Stimulated activated naive CD8-positive, alpha-beta T cell treated with anti-CD3 and anti-CD28 coated beads, Interleukin-15, Interleukin-2, amounts not matched to agents 100 ng/mL and 50 ng/mL, for 24 hours (primary cell): ENCODE measurements around the gene SH2D4B.

ENCODE experiments used
- H3K27ac Mint-ChIP-seq: one replicate; pipeline ENCODE4 v1.8.0; 2021; ENCODE audit warnings: mild to moderate bottlenecking, mixed read lengths
- H3K27me3 Mint-ChIP-seq: one replicate; pipeline ENCODE4 v1.8.0; 2021; ENCODE audit warnings: mixed read lengths
- H3K36me3 Mint-ChIP-seq: one replicate; pipeline ENCODE4 v1.8.0; 2021; ENCODE audit warnings: low read depth, mixed read lengths
- H3K4me1 Mint-ChIP-seq: one replicate; pipeline ENCODE4 v1.8.0; 2021; ENCODE audit warnings: low read depth, mixed read lengths
- H3K4me3 Mint-ChIP-seq: one replicate; pipeline ENCODE4 v1.8.0; 2021; ENCODE audit warnings: mild to moderate bottlenecking, mixed read lengths
- H3K9me3 Mint-ChIP-seq: one replicate; pipeline ENCODE4 v1.8.0; 2021; ENCODE audit warnings: mixed read lengths

SH2D4B gene

DNA sequence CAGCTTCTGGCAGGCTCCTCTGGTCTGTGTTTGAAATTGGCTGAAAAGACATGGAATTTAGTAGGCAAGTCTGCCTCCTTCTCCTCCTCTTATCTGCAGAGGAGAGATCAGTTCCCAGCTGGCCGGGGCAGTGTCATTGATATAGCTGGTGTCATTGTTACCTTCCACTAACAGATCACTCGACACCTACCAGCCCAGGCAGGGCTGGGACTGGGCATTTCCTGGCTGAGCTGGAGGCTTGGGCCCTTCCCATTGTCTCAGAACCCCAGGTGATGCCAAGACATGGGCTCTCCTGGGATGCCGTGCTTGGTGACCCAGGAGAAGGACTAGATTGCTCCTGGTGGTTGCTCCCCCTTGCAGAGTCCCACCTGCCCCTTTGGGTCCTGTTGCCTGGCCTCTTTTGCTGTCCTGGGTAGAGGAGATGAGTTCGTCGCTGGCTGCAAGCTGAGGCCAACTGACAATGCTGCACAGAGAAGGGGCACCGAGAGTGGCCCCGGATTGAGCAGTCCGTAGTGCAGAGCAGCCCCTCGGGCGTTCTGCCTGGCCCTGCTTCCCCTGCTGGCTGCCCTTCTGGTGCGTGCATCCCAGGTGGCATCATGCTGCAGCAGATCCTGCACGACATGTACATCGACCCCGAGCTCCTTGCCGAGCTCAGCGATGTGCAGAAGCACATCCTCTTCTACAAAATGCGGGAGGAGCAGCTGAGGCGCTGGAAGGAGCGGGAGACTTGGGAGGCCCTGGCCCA, at the start of gene SH2D4B:
Gene SH2D4B, plus strand, starts transcription at position 167 of the 745 bp plus-strand sequence. Its CDS starts 430 bp downstream, at position 597.
- H3K27me3 Mint-ChIP-seq = no peaks in the 10 kb centered on the region
- H3K36me3 Mint-ChIP-seq = no peaks in the 10 kb centered on the region
- H3K27ac Mint-ChIP-seq = peak within 1 kb of the TSS; percentile 97
- peaks cover 31% of the 10 kb centered on the region for H3K4me1 Mint-ChIP-seq
- peak within 1 kb of the TSS; percentile 67 for H3K4me3 Mint-ChIP-seq
- H3K9me3 Mint-ChIP-seq = no peaks in the 10 kb centered on the region

DNA sequence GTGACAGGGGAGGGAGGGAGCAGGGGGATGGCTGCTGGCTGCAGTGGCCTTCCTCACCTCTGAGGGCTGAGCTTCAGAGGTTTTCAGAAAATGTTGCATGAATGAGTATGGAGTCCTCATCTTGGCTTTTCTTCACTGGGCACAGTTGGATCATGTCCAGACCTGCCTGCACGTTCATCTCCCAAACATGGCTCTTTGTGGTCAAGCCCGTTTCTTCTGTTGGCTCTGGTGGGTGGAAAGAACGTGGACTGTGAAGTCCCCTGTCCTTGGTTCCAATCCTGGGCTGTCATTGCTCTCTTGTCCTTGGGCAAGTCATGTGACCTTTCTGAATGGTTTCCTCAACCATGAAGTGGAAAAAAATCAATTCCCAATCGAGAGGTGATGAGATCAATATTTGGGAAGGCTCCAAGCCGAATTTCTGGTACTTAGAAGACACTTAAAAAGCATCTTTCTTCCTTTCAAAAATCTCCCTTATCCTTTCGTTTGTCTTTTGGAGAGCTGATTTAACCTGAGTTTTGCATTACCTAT, 49.1 kb upstream of the SH2D4B start:
- Mint-ChIP-seq H3K9me3 (no peaks in the 10 kb centered on the region), H3K27me3 (no peaks in the 10 kb centered on the region), H3K4me3 (peak overlapping the region; percentile 46), H3K36me3 (peaks cover 52% of the 10 kb centered on the region), H3K27ac (peak overlapping the region; percentile 70), H3K4me1 (peaks cover 100% of the 10 kb centered on the region)

DNA sequence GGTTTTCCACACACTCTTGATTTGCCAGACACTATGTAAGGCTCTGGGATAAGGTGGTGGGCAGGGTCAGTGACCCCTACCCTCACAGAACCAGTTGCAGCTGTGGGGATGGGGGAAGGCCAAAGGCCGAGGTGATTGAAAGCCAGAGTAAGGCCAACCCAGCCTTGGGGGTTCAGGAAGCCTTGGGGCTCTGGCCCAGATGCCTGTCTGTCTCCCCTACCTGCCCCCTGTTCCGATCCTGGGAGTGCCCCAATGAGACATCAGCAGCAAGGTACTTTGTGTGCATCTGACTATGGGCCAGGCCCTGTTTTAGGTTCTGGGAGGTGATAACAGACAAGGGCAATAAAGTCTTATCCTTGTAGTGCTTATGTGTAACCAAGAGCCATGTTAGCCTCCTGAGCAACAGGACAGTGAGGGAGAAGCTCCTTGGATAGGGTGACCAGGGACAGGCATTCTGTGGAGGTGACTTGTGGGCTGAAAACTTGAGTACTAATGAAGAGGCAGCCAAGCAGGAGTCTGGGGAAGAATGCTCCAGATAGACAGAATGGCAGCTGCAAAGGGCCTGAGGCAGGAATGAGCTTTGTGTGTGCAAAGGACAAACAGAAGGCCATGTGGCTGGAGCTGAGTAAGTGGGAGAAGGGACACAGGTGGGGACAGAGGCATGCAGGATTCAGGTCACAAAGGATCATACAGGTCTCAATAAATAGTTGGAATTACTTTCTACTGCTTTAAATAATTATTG, 48.2 kb upstream of the SH2D4B start:
- H3K4me3 Mint-ChIP-seq = peak overlapping the region; percentile 46
- H3K4me1 Mint-ChIP-seq = peaks cover 100% of the 10 kb centered on the region
- peaks cover 56% of the 10 kb centered on the region for H3K36me3 Mint-ChIP-seq
- no peaks in the 10 kb centered on the region for H3K27me3 Mint-ChIP-seq
- H3K27ac Mint-ChIP-seq = peak overlapping the region; percentile 58
- H3K9me3 Mint-ChIP-seq = no peaks in the 10 kb centered on the region

DNA sequence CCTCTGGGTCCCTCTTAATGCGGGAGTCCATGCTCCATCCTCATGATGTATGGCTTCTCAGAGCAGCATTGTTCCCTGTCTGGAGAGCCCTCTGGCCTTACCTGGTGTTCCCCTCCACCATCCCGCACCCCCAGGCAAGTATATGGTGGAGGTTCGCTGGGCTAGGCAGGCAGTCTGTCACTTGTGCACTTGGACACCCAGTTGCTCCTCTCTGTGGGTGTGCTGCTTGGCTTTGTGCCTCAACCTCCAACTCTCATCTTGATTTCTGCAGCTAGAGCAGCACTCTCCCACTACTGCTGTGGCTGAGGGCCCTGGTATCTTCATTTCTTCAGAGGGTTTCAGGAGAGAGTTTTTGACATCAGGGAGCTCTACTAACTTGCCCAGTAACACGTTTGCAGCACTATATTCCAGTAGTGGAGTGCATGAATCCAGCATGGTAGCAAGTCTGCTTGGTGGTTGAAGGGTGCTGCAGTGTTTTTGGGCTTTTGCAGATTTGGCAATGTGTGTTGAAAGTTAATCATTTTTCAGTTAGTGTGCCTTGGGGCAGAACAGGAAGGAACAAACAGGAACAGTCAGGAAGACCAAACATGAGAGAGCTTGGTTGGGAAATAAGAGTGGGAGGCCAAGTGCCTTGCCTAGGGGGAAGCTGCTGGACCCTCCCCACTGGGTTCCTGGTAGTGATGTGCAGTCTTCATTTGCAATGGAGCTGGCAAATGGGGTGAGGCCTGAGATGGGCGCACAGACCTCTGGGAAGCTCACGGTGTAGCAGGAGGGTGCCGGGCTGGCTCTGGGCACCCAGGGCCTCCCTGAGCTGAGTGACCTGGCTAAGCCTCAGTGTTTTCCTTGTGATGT, 46.2 kb upstream of the SH2D4B start:
- Mint-ChIP-seq H3K27me3 (no peaks in the 10 kb centered on the region), H3K4me3 (no peak overlapping the region), H3K36me3 (peaks cover 69% of the 10 kb centered on the region), H3K9me3 (no peaks in the 10 kb centered on the region), H3K27ac (peak overlapping the region; percentile 77), H3K4me1 (peaks cover 100% of the 10 kb centered on the region)

DNA sequence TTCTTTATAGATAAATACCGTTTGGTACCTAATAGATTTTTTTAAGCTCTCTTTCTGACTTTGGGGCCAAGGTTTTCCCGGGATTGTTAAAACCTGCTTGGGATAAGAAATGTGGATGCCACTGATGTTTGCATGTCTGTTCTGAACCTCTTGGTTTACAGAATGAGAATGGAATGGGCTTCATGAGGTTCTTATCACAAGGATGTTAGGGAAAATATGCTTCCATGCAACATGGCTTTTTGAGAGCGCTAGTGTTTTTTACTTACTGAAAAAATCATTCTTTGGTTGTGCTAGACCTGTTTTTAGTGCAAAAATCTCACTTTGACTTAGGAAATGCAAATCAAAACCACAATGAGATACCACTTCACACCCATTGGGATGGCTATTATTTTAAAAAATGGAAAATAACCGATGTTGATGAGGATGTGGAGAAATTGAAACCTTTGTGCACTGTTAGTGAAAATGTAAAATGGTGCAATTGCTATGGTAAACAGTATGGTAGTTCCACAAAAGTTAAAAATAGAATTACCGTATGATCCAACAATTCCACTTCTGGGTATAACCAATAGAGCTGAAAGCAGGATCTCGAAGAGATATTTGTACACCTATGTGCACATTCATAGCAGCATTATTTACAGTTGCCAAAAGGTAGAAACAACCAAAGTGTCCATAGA, 44.7 kb upstream of the SH2D4B start:
- Mint-ChIP-seq H3K27me3 (no peaks in the 10 kb centered on the region), H3K4me1 (peaks cover 100% of the 10 kb centered on the region), H3K27ac (peak overlapping the region; percentile 93), H3K4me3 (peak overlapping the region; percentile 44), H3K9me3 (no peaks in the 10 kb centered on the region), H3K36me3 (peaks cover 77% of the 10 kb centered on the region)

DNA sequence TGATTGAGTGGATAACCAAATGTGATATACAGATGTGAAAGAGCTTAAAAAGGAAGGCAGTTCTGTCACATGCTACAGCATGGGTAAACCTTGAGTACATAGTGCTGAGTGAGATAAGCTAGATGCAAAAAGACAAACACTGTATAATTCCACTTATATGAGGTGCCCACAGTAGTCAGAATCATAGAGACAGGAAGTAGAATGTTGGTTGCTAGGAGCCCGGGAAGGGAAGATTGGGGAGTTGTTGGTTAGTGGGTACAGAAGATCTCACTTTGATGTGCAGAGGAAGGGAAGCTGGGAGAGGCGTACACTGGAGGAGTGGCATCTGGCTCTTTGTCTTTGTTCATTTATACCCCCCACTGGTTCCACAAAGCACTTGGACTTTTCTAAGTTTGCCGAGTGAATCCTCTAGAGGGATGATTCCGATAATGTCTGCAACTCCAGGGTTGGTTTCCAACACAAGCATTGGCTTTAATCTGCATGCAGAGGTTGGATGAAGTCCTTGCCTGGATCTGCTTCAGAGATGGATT, 44.1 kb upstream of the SH2D4B start:
- peak overlapping the region; percentile 93 for H3K27ac Mint-ChIP-seq
- peak overlapping the region; percentile 44 for H3K4me3 Mint-ChIP-seq
- H3K36me3 Mint-ChIP-seq = peaks cover 76% of the 10 kb centered on the region
- H3K9me3 Mint-ChIP-seq = no peaks in the 10 kb centered on the region
- H3K4me1 Mint-ChIP-seq = peaks cover 100% of the 10 kb centered on the region
- H3K27me3 Mint-ChIP-seq = no peaks in the 10 kb centered on the region

DNA sequence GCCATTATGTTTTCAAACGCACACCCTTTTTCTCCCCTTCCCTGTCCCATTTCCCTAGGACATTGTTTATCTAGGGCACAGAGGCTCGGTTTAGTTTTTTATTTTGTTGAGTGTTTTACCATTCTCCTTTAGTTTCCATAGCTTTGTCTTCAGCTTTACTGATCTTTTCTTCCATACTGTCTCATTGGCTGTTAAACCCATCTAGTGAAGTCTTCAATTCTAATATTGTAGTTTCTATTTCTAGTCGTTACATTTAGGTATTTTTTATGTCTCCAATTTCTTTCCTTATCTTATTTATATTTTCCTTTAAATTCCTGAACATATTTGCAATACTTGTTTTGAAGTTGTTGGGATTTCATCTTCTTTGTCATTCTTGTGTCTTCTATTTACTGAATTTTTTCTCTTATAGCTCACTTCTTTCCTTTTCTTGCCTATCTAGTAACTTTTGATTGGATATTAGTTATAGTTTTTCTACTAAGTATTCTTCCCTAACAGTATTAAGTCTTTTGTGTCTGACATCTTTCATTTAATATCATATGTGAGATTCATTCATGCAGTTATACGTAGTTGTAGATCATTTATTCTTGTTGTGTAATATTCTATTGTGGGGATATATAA, 41.0 kb upstream of the SH2D4B start:
- peak overlapping the region; percentile 95 for H3K27ac Mint-ChIP-seq

DNA sequence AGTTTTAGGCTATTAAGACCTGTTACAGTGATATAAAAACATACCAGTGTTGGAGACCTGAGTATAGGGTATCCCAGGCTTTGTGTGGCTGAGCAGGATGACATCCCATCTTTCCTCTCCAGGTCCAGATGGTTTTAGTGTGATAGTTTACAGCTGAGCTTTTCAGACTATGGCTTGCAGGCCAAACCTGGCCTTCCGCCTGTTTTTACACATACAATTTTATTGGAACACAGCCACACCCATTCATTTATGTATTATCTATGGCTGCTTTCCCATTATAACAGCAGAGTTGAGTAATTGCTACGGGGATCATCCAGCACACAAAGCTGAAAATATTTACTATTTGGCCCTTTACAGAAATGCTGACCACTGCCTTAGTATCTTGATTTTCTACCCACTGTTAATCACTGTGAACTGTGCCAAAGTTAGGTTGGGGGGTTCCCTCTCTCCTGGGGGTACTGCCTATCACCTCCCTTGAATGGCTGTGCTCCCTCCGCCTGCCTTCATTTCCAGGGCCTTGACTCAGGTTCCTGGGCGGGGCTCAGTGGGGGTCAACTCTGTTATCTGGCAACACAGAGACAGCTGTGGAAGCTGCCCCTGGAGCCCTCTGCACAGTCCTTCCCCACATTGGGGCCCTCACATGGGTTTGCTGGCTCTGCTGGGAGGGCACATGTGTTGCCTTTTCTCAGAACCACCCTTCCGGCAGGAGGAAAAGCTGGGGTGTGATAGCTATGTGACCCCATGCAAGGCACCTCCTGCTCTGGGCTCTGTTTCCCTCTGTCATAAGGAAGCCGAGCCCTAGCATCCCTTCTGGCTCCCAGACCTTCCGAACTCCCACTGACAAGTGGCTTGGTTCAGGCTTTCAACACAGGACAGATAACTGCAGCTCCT, 40.3 kb upstream of the SH2D4B start:
- Mint-ChIP-seq H3K27ac (peak overlapping the region; percentile 95), H3K4me1 (peaks cover 100% of the 10 kb centered on the region), H3K9me3 (no peaks in the 10 kb centered on the region), H3K36me3 (peaks cover 43% of the 10 kb centered on the region), H3K4me3 (peak overlapping the region; percentile 50), H3K27me3 (no peaks in the 10 kb centered on the region)

More for the DNA sequence above, 41.0 kb upstream of the SH2D4B start:
- Mint-ChIP-seq H3K4me1 (peaks cover 100% of the 10 kb centered on the region), H3K36me3 (peaks cover 48% of the 10 kb centered on the region), H3K4me3 (no peak overlapping the region), H3K9me3 (no peaks in the 10 kb centered on the region), H3K27me3 (no peaks in the 10 kb centered on the region)

DNA sequence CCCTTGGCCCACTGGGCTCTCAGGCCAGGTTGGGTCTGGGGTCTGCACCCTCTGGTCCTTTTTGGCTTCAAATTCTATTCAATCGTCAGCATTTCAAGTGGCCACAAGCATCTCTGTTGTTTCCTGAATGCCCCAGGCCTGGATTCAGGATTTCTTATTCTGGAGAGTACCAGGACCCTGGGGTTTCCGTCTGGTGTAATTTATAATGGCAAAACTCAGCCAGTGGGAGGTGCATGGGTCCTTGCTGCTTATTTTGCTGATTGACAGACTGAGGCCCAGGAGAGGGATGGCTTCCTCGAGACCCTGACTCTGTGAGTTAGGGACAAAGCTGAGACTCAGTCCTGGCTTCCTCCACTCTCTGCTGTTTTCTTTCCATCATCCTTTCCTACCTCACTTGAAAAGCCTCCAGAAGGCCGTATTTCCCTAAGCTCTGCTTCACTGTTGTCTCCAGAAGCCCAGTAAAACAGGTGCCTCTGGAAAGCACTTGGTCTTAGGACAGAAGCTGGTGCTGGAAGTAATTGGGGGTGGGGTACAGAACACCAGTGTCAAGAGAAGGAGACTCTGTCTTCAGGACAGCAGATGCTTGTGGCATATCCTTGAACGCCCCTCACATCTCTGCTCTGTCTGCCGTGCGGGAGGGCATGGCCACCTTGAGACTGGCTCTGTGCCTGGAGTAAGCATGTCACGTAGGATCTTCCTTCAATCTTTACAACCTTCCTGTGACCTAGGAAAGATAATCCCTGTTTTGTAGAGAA, 39.4 kb upstream of the SH2D4B start:
- Mint-ChIP-seq H3K36me3 (peaks cover 40% of the 10 kb centered on the region), H3K9me3 (no peaks in the 10 kb centered on the region), H3K27me3 (no peaks in the 10 kb centered on the region), H3K4me1 (peaks cover 100% of the 10 kb centered on the region), H3K4me3 (peak overlapping the region; percentile 50), H3K27ac (peak overlapping the region; percentile 95)

DNA sequence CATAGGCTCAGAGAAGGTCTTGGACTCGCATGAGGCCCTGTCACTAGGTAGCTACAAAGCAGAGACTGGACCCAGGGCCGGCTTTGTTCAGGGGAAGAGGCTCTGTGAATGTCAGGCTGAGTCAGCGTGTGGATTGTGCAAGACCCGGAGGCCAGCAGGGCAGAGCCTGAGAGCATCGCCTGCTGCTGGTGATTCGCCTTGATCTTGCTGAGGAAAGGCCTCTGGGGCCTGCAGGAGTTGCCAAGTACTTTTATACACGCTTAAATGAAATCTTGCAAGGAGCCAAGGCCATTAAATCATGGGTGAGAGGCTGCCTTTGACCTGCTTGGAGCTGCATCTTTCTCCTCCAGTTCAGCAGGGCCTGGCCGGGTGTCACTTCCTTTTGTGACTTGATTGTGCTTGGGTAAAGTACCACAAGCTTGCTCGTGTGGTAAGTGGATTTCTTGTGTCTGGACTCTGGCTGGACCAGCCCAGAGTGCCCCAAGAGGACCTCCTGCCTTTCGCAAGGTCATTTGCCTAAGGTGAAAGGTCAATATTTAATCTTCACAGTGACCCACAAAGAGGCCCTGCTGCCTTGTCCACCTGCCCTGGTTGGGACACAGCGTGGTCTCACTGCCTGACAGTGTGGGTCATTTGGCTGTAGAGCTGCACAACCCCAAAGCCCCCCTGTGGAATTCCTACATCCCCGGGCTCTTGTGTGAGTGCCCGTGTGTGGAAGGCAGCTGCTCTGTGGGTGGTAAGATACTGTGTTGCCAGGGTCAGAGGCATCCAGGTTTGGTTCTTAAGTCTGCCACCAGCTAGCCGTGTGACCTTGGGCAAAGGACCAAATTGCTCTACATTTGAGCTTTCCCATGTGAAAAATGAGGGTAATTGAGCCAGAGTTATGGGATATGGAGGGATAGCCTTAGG, 38.6 kb upstream of the SH2D4B start:
- H3K36me3 Mint-ChIP-seq = peaks cover 34% of the 10 kb centered on the region

DNA sequence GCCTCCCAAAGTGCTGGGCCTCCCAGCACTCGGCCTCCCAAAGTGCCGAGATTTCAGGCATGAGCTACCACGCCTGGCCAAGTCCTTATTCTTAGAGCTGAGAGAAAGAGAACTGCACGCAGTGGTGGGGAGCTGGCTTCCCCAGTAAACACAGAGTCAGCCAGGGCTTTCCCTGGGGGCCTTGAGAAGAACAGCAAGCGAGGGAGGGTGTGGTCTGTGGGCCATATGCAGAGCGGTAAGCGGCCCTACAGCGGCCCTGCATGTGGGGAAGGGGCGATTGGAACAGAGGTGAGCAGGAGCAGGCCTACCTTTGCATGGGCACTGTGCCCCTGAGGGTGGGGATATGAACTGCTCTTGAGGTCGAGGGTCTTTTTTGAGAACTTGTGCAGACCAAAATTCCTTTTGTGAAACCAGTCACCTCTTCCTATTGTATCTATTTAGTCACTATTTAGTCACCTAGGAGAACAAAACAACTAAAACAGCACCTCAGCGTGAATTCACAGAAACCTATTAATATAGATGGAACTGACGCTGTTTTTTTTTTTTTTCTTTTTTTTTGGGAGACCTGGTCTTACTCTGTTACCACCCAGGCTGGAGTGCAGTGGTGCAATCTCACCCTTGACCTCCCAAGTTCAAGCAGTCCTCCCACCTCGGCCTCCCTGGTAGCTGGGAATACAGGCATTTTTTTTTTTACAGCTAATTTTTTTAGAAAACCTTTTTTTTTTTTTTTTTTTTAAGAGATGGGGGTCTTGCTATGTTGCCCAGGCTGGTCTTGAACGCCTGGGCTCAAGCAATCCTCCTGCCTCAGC, 36.9 kb upstream of the SH2D4B start:
- Mint-ChIP-seq H3K9me3 (no peaks in the 10 kb centered on the region), H3K27me3 (no peaks in the 10 kb centered on the region), H3K4me1 (peaks cover 100% of the 10 kb centered on the region), H3K4me3 (peak overlapping the region; percentile 58), H3K27ac (peak overlapping the region; percentile 95), H3K36me3 (peaks cover 18% of the 10 kb centered on the region)

More for the DNA sequence above, 38.6 kb upstream of the SH2D4B start:
- peak overlapping the region; percentile 95 for H3K27ac Mint-ChIP-seq
- peak overlapping the region; percentile 50 for H3K4me3 Mint-ChIP-seq
- H3K27me3 Mint-ChIP-seq = no peaks in the 10 kb centered on the region
- H3K9me3 Mint-ChIP-seq = no peaks in the 10 kb centered on the region
- peaks cover 100% of the 10 kb centered on the region for H3K4me1 Mint-ChIP-seq
